Thymus (tissue), 11 donors: ENCODE data around the gene ANAPC7. TPM values are rescaled to one million over a fixed set of nuclear protein-coding genes. Genes with fewer than 3 reads are reported as not detected.

Source experiments
- DNase-seq, 9 donors: peaks; one replicate each; pipeline ENCODE4 v3.0.0-alpha.2; 2013; ENCODE audit warnings: low spot score in 9 of 9, low read depth in 6 of 9, missing footprints in 1 of 9
- H3K27ac ChIP-seq, 2 donors: one replicate each; pipeline ENCODE4 v1.5.1; 2013; ENCODE audit warnings: control low read depth in 1 of 2, low read depth in 1 of 2, low read length in 1 of 2, mild to moderate bottlenecking in 1 of 2, moderate library complexity in 1 of 2
- H3K27me3 ChIP-seq, 2 donors: one replicate each; pipeline ENCODE4 v1.5.1; 2013; ENCODE audit warnings: low read length in 1 of 2; ENCODE audit not compliant: control insufficient read depth in 2 of 2, insufficient read depth in 1 of 2
- H3K36me3 ChIP-seq, 2 donors: one replicate each; pipeline ENCODE4 v1.5.1; 2013; ENCODE audit warnings: low read length in 1 of 2, mild to moderate bottlenecking in 1 of 2, moderate library complexity in 1 of 2; ENCODE audit not compliant: control insufficient read depth in 2 of 2, insufficient read depth in 2 of 2
- H3K4me1 ChIP-seq, 2 donors: one replicate each; pipeline ENCODE4 v1.5.1; 2013; ENCODE audit warnings: low read length in 2 of 2; ENCODE audit not compliant: control insufficient read depth in 2 of 2, insufficient read depth in 2 of 2
- H3K4me3 ChIP-seq, 2 donors: one replicate each; pipeline ENCODE4 v1.5.1; 2013; ENCODE audit warnings: low read length in 2 of 2, control low read depth in 1 of 2, mild to moderate bottlenecking in 1 of 2
- H3K9me3 ChIP-seq, 2 donors: one replicate each; pipeline ENCODE4 v1.5.1; 2013; ENCODE audit warnings: low read length in 1 of 2, mild to moderate bottlenecking in 1 of 2; ENCODE audit not compliant: control insufficient read depth in 2 of 2, insufficient read depth in 1 of 2
- WGBS: extraction: QIAGEN DNeasy Blood & Tissue Kit; methylation state at CpG from one replicate; pipeline ENCODE4 v1.1.7; 2013; 5-methylcytosine and 5-hydroxymethylcytosine counted together
- polyA plus RNA-seq: library from polyadenylated mRNA; stranded (reverse); fragments of 200-250 nt; gene quantifications from one replicate; pipeline ENCODE4 v1.2.3, GENCODE V29; 2013
- total RNA-seq: library from RNA; stranded (reverse); fragments of 120-200 nt; gene quantifications from one replicate; pipeline ENCODE4 v1.2.4, GENCODE V29; 2013
- donor health status: healthy.

ANAPC7 gene
- total and polyA plus RNA-seq, 2 donors = 43.2 to 66.6 TPM

- 96% methylated on average over 3 of the region's 3 CpGs for WGBS
- Histone ChIP-seq H3K27ac (no peak overlapping the region), H3K4me3 (no peak overlapping the region), H3K9me3 (no peaks in the 10 kb centered on the region), H3K4me1 (no peaks in the 10 kb centered on the region), H3K36me3 (peaks cover 74 to 99% of the 10 kb centered on the region in 2 donors), H3K27me3 (no peaks in the 10 kb centered on the region)
- DNase-seq = peak in 1 of 9 donors; percentile 9
Measured at GRCh38 chr12:110338754-110339153, 64.8 kb downstream of the ANAPC7 start.

- Histone ChIP-seq H3K4me3 (no peak overlapping the region), H3K4me1 (no peaks in the 10 kb centered on the region), H3K27ac (no peak overlapping the region), H3K36me3 (peaks cover 70 to 99% of the 10 kb centered on the region in 2 donors), H3K9me3 (no peaks in the 10 kb centered on the region), H3K27me3 (no peaks in the 10 kb centered on the region)
- no peak for DNase-seq
- WGBS = 98% methylated on average over 11 of the region's 11 CpGs
Measured at GRCh38 chr12:110337912-110338710, 65.4 kb downstream of the ANAPC7 start.

GRCh38 chr12:110335481-110336045, 67.9 kb downstream of the ANAPC7 start:
- no peak overlapping the region for H3K4me3 ChIP-seq
- peaks cover 60 to 97% of the 10 kb centered on the region in 2 donors for H3K36me3 ChIP-seq
- WGBS = 98% methylated on average over 4 of the region's 4 CpGs
- no peaks in the 10 kb centered on the region for H3K27me3 ChIP-seq
- DNase-seq = no peak
- no peak overlapping the region for H3K27ac ChIP-seq
- H3K4me1 ChIP-seq = no peaks in the 10 kb centered on the region
- H3K9me3 ChIP-seq = no peaks in the 10 kb centered on the region

- Histone ChIP-seq H3K9me3 (no peaks in the 10 kb centered on the region), H3K4me3 (no peak overlapping the region), H3K27ac (no peak overlapping the region), H3K4me1 (no peaks in the 10 kb centered on the region), H3K36me3 (peaks cover 48 to 85% of the 10 kb centered on the region in 2 donors), H3K27me3 (no peaks in the 10 kb centered on the region)
- DNase-seq = no peak
Measured at GRCh38 chr12:110333201-110333600, 70.3 kb downstream of the ANAPC7 start.

GRCh38 chr12:110330544-110330943, 73.0 kb downstream of the ANAPC7 start:
- DNase-seq = no peak
- H3K9me3 ChIP-seq = no peaks in the 10 kb centered on the region
- no peak overlapping the region for H3K4me3 ChIP-seq
- no peaks in the 10 kb centered on the region for H3K27me3 ChIP-seq
- H3K36me3 ChIP-seq = peaks cover 42 to 83% of the 10 kb centered on the region in 2 donors
- H3K27ac ChIP-seq = no peak overlapping the region
- H3K4me1 ChIP-seq = no peaks in the 10 kb centered on the region

- Histone ChIP-seq H3K4me1 (no peaks in the 10 kb centered on the region), H3K4me3 (no peak overlapping the region), H3K27ac (no peak overlapping the region), H3K36me3 (peaks cover 42 to 83% of the 10 kb centered on the region in 2 donors), H3K9me3 (no peaks in the 10 kb centered on the region), H3K27me3 (no peaks in the 10 kb centered on the region)
- DNase-seq = no peak
- 97% methylated on average over 3 of the region's 3 CpGs for WGBS
Measured at GRCh38 chr12:110330124-110330523, 73.4 kb downstream of the ANAPC7 start.

GRCh38 chr12:110329710-110330109, 73.8 kb downstream of the ANAPC7 start:
- H3K4me1 ChIP-seq = no peaks in the 10 kb centered on the region
- peaks cover 38 to 83% of the 10 kb centered on the region in 2 donors for H3K36me3 ChIP-seq
- no peak overlapping the region for H3K4me3 ChIP-seq
- WGBS = 98% methylated on average over 4 of the region's 4 CpGs
- H3K27me3 ChIP-seq = no peaks in the 10 kb centered on the region
- H3K27ac ChIP-seq = no peak overlapping the region
- DNase-seq = no peak
- H3K9me3 ChIP-seq = no peaks in the 10 kb centered on the region

Other genes starting within 250 kb of the ANAPC7 start
- 33.8 TPM for gene ATP2A2, start 122.5 kb downstream of the ANAPC7 start, total RNA-seq
- 37.6 TPM for gene ATP2A2, start 122.5 kb downstream of the ANAPC7 start, polyA plus RNA-seq
- 377 TPM for gene ARPC3, start 46.6 kb upstream of the ANAPC7 start, total RNA-seq
- 628 TPM for gene ARPC3, start 46.6 kb upstream of the ANAPC7 start, polyA plus RNA-seq
- gene GPN3, start 64.5 kb upstream of the ANAPC7 start, total RNA-seq = 21.9 TPM
- gene GPN3, start 64.5 kb upstream of the ANAPC7 start, polyA plus RNA-seq = 25.1 TPM
- gene FAM216A, start 65.1 kb upstream of the ANAPC7 start, total RNA-seq = 22.9 TPM
- 10.2 TPM for gene FAM216A, start 65.1 kb upstream of the ANAPC7 start, polyA plus RNA-seq
- gene VPS29, start 98.4 kb upstream of the ANAPC7 start, total RNA-seq = 87.9 TPM
- 320 TPM for gene VPS29, start 98.4 kb upstream of the ANAPC7 start, polyA plus RNA-seq
- 1.0 TPM for gene RAD9B, start 98.6 kb upstream of the ANAPC7 start, total RNA-seq
- gene RAD9B, start 98.6 kb upstream of the ANAPC7 start, polyA plus RNA-seq = 0.87 TPM
- gene PPTC7, start 179.6 kb upstream of the ANAPC7 start, total RNA-seq = 5.8 TPM
- gene PPTC7, start 179.6 kb upstream of the ANAPC7 start, polyA plus RNA-seq = 19.2 TPM
- 11.6 TPM for gene TCTN1, start 210.4 kb upstream of the ANAPC7 start, total RNA-seq
- gene TCTN1, start 210.4 kb upstream of the ANAPC7 start, polyA plus RNA-seq = 17.9 TPM